Loucy (cell line): ENCODE measurements around the gene PDE4D.

ENCODE experiments used
- H2AFZ ChIP-seq: fragments of 200-600 bp; sonication (generic); 2 replicates; pipeline ENCODE4 v1.6.0; 2016; ENCODE audit warnings: antibody characterized with exemption, mild to moderate bottlenecking, low read length, moderate library complexity
- H3F3A ChIP-seq: fragments of 200-600 bp; 2 replicates; pipeline ENCODE4 v1.6.0; 2016; ENCODE audit warnings: antibody characterized with exemption, low read depth, mild to moderate bottlenecking
- H3K27me3 ChIP-seq: fragments of 200-600 bp; sonication (generic); 2 replicates; pipeline ENCODE4 v1.6.1; 2014; ENCODE audit warnings: low read length, mild to moderate bottlenecking; ENCODE audit not compliant: insufficient read depth, poor library complexity, severe bottlenecking
- H3K36me3 ChIP-seq: fragments of 200-600 bp; sonication (generic); 2 replicates; pipeline ENCODE4 v1.6.1; 2016; ENCODE audit warnings: low read length; ENCODE audit not compliant: insufficient read depth
- H3K4me1 ChIP-seq: fragments of 200-600 bp; sonication (generic); 2 replicates; pipeline ENCODE4 v1.5.1; 2014; ENCODE audit warnings: low read length, mild to moderate bottlenecking; ENCODE audit not compliant: insufficient read depth, poor library complexity, severe bottlenecking
- H3K4me2 ChIP-seq: fragments of 200-600 bp; sonication (generic); 2 replicates; pipeline ENCODE4 v1.6.0; 2014; ENCODE audit warnings: antibody characterized with exemption, low read length, low read depth, mild to moderate bottlenecking; ENCODE audit not compliant: poor library complexity, severe bottlenecking
- H3K4me3 ChIP-seq: fragments of 200-600 bp; sonication (generic); 2 replicates; pipeline ENCODE4 v1.5.1; 2014; ENCODE audit warnings: low read length, mild to moderate bottlenecking, mixed read lengths; ENCODE audit not compliant: poor library complexity, severe bottlenecking
- H3K79me2 ChIP-seq: fragments of 200-600 bp; sonication (generic); 2 replicates; pipeline ENCODE4 v1.6.1; 2014; ENCODE audit warnings: low read length; ENCODE audit not compliant: insufficient read depth
- H3K9ac ChIP-seq: fragments of 200-600 bp; sonication (generic); 2 replicates; pipeline ENCODE4 v1.6.0; 2014; ENCODE audit warnings: mild to moderate bottlenecking, low read depth, low read length, moderate library complexity; ENCODE audit not compliant: poor library complexity, severe bottlenecking
- H3K9me2 ChIP-seq: fragments of 200-600 bp; sonication (generic); replicated peaks from 2 replicates; pipeline ENCODE4 v1.6.1; 2016; ENCODE audit warnings: low read depth, low read length, mixed read lengths
- H3K9me3 ChIP-seq: fragments of 200-600 bp; sonication (generic); 2 replicates; pipeline ENCODE4 v1.6.1; 2014; ENCODE audit warnings: mild to moderate bottlenecking, antibody characterized with exemption, low read length, low read depth; ENCODE audit not compliant: insufficient read depth
- H4K20me1 ChIP-seq: fragments of 200-600 bp; sonication (generic); 2 replicates; pipeline ENCODE4 v1.6.0; 2014; ENCODE audit warnings: antibody characterized with exemption, low read length, mild to moderate bottlenecking; ENCODE audit not compliant: insufficient read depth, poor library complexity, severe bottlenecking
- CTCF ChIP-seq: fragments of 200-600 bp; sonication (generic); conservative IDR thresholded peaks from 2 replicates; pipeline ENCODE4 v1.5.1; 2014; ENCODE audit warnings: mild to moderate bottlenecking, antibody characterized with exemption, low read length
- EZH2phosphoT487 ChIP-seq: fragments of 200-600 bp; IDR thresholded peaks from 2 replicates; pipeline ENCODE4 v1.6.1; 2018; ENCODE audit warnings: antibody characterized with exemption, mild to moderate bottlenecking, moderate library complexity, borderline replicate concordance

The PDE4D gene

GRCh38 chr5:59222687-59223511 lies 670.6 kb downstream of the PDE4D start:
- no peaks in the 10 kb centered on the region for H3K9me2 ChIP-seq
- H4K20me1 ChIP-seq = no peaks in the 10 kb centered on the region
- H3K79me2 ChIP-seq = no peaks in the 10 kb centered on the region
- H3K4me2 ChIP-seq = no peak overlapping the region
- no peak overlapping the region for H2AFZ ChIP-seq
- H3K27me3 ChIP-seq = no peaks in the 10 kb centered on the region
- no peaks in the 10 kb centered on the region for H3K36me3 ChIP-seq
- no peak overlapping the region for H3K9ac ChIP-seq
- TF ChIP-seq EZH2phosphoT487 (no peak), CTCF (no peak)
- H3K4me1 ChIP-seq = no peaks in the 10 kb centered on the region
- H3K4me3 ChIP-seq = no peak overlapping the region
- no peaks in the 10 kb centered on the region for H3K9me3 ChIP-seq
- no peaks in the 10 kb centered on the region for H3F3A ChIP-seq

- H2AFZ ChIP-seq = no peak overlapping the region
- H3K79me2 ChIP-seq = no peaks in the 10 kb centered on the region
- H3K4me2 ChIP-seq = no peak overlapping the region
- no peaks in the 10 kb centered on the region for H4K20me1 ChIP-seq
- no peaks in the 10 kb centered on the region for H3F3A ChIP-seq
- no peaks in the 10 kb centered on the region for H3K27me3 ChIP-seq
- no peaks in the 10 kb centered on the region for H3K36me3 ChIP-seq
- no peak overlapping the region for H3K9ac ChIP-seq
- no peaks in the 10 kb centered on the region for H3K4me1 ChIP-seq
- TF ChIP-seq CTCF = peak; percentile 28; the same call in 1 of the 2 replicates
- no peak for TF ChIP-seq EZH2phosphoT487
- no peak overlapping the region for H3K4me3 ChIP-seq
- no peaks in the 10 kb centered on the region for H3K9me3 ChIP-seq
- H3K9me2 ChIP-seq = no peaks in the 10 kb centered on the region
Measured at GRCh38 chr5:59221769-59222168, 671.8 kb downstream of the PDE4D start.

- no peaks in the 10 kb centered on the region for H3K9me2 ChIP-seq
Measured at GRCh38 chr5:59218424-59219045, 675.0 kb downstream of the PDE4D start.

More at GRCh38 chr5:59218424-59219045, 675.0 kb downstream of the PDE4D start:
- Histone ChIP-seq H3K79me2 (no peaks in the 10 kb centered on the region), H3F3A (no peaks in the 10 kb centered on the region), H3K9ac (no peak overlapping the region), H3K36me3 (no peaks in the 10 kb centered on the region), H2AFZ (no peak overlapping the region), H3K27me3 (no peaks in the 10 kb centered on the region), H3K4me2 (no peak overlapping the region), H3K4me1 (no peaks in the 10 kb centered on the region), H4K20me1 (no peaks in the 10 kb centered on the region), H3K9me3 (no peaks in the 10 kb centered on the region), H3K4me3 (no peak overlapping the region)
- TF ChIP-seq EZH2phosphoT487 (no peak), CTCF (peak; percentile 67)
